ENCODE results near the gene CPT1B. TPM values are rescaled to one million over a fixed set of nuclear protein-coding genes. Genes with fewer than 3 reads are reported as not detected.

CPT1B gene
- total RNA-seq = 10 to 100 TPM in 5 of 6 experiments, 1 to 10 TPM in 1; 3.8 to 30.7 (median 13.0) TPM
- long read RNA-seq = 0 reads

DNA sequence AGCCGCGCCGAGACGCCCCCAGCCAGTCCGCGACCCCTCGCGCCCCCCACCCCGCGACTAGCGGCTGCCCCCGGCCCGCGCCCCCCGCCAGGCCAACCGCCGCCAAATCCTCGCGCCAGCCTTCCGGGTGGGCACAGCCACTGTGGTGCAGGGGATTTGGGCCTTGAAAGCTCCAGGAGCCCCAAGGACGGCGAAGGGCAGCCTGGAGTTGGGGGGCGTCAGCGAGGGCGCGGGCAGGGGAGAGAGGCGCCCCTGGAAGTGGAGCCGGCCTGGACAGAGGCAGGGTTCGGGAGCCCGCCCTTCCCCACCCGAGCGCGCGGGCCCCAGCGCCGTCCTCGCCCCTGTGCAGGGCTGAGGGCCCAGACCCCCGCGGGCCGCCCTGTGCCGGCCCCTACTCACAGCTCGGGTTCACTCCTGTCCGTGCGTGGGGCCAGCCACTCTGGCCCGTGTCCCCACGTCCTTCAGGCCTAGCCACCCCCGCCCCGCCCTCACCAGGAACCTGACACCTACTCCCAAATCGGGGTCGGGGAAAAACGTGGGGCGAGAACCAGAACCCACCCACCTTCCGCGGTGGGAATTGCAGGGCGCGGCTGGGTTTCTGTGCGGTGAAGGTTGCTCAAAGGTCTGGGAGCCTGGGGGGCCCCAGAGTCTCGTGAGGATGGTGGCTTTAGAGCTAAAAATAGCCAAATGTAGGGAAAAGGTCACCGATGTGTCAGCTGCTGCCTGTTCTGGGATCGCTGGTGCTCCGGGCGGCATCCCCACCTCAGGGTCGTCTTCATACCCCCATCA is at the start of gene CPT1B:
Gene CPT1B, minus strand, starts transcription at position 441 of the 789 bp plus-strand sequence. CDS start 512 bp downstream, outside the sequence.
- no peak for TF ChIP-seq POLR2A (IDR thresholded peaks at IDR 0.05)
- no peak for TF ChIP-seq CTCF (IDR thresholded peaks at IDR 0.05)
- Histone ChIP-seq H3K36me3 (peaks cover 0 to 4% (median 0%) of the 10 kb centered on the region in 4 donors), H3K27ac (no peak within 1 kb of the TSS), H3K4me1 (peaks cover 0 to 4% (median 0%) of the 10 kb centered on the region in 4 donors), H3K4me3 (no peak within 1 kb of the TSS), H3K9me3 (no peaks in the 10 kb centered on the region), H3K27me3 (no peaks in the 10 kb centered on the region)
- DNase-seq = no peak
- intact Hi-C loops (cut with DNase I) = no loop called here
- ATAC-seq = no peak
- 35% methylated on average over 7 of the region's 63 CpGs for WGBS (ENCODE audit: insufficient coverage, low coverage, low lambda C conversion rate, missing lambda C conversion rate)

DNA sequence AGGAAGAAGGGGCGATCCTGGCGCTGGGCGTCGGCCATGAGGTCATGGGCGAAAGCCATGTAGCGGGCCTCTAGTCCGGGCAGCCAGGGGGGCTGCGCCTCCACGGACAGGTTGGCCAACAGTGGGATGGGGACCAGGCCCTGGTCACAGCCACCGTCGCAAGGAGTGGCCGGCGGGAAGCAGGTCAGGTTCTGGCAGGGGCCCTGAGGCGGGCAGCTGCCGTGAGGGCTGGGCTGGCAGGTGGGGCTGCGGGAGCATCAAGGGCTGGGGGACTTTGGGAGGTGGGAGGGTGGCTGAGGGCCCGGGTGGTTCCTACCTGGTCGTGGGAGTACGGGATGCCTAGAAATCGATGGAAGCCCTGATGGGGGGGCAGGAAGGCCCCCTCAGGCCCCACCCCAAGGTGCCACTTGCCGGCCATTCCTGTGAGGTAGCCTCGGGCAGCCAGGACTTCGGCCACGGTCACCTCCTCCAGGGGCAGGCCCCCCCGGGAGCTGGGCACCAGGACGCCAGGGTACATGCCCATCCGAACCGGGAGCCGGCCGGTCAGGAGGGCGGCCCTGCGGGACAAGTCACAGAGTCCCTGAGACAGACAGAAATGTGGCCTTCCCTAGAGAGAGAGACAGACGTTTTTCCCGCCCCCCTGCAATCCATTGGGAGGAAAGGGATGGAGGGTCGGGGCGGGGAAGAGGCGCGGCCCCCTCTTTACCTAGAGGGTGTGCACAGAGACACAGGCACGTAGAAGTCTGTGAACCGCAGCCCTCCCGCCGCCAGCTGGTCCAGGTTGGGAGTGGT is 48.8 kb upstream of the CPT1B start:
- H3K27ac ChIP-seq = peak overlapping the region; percentile 40 to 67 (median 64)

GRCh38 chr22:50626314-50626849 is 48.2 kb upstream of the CPT1B start:
- ATAC-seq = no peak
- H3K27me3 ChIP-seq = no peaks in the 10 kb centered on the region
- no peaks in the 10 kb centered on the region for H3K9me3 ChIP-seq
- TF ChIP-seq POLR2A (IDR thresholded peaks at IDR 0.05) = no peak
- no peak overlapping the region for H3K4me3 ChIP-seq
- 92% methylated on average over 4 of the region's 12 CpGs for WGBS (ENCODE audit: insufficient coverage, low coverage, low lambda C conversion rate, missing lambda C conversion rate)
- H3K27ac ChIP-seq = no peak overlapping the region
- intact Hi-C loops (cut with DNase I) = loop anchor here in 1 of 2 donors (5.0 kb wide), 1 partner anchor 71 kb away; no protein-coding TSS in a partner anchor
- peaks cover 0 to 19% (median 5%) of the 10 kb centered on the region in 4 donors for H3K4me1 ChIP-seq
- no peaks in the 10 kb centered on the region for H3K36me3 ChIP-seq
- no peak for DNase-seq

More for the DNA sequence above, 48.8 kb upstream of the CPT1B start:
- Histone ChIP-seq H3K36me3 (no peaks in the 10 kb centered on the region), H3K27me3 (no peaks in the 10 kb centered on the region), H3K4me3 (peak overlapping the region; percentile 85 to 89 (median 87)), H3K9me3 (no peaks in the 10 kb centered on the region), H3K4me1 (peaks cover 0 to 12% (median 2%) of the 10 kb centered on the region in 4 donors)
- intact Hi-C loops (cut with DNase I) = loop anchor here in 1 of 2 donors (5.0 kb wide), 1 partner anchor 70 kb away; no protein-coding TSS in a partner anchor
- peak in 1 of 3 donors; percentile 50 for DNase-seq
- no peak for ATAC-seq
- TF ChIP-seq CTCF (IDR thresholded peaks at IDR 0.05) = no peak
- 50% methylated on average over 4 of the region's 42 CpGs for WGBS (ENCODE audit: insufficient coverage, low coverage, low lambda C conversion rate, missing lambda C conversion rate)

DNA sequence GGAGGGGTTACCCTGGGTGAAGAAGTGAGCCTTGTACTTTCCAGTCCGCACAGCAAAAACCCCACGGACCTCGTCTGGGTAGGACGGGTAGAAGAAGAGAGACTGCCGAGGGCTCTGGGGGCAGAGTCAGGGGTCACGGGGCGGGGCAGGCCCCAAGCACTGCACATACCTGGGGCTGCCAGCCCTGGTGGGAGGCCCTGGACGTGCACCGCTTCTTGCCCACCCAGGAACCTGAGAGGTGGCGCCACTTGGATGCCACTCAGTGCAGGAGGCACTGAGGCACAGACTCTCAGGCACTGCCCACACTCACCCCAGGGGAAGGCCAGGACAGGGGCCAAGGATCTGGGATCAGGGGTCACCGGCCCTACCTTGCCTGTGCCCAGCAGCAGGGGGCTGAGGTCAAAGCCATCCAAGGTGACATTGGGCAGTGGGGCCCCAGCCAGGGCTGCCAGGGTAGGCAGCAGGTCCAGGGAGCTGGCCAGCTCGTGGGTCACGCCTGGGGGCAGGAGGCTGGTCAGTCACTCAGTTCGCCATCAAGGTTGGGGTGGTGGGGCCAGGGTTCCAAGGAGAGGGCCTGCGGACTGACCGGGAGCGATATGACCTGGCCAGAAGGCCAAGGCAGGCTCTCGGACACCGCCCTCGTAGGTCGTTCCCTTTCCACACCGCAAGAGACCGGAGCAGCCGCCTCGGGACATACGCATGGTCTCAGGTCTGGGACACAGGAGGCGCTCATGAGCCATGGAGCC is 47.5 kb upstream of the CPT1B start:
- no peak for DNase-seq

More for the DNA sequence above, 47.5 kb upstream of the CPT1B start:
- no peak for ATAC-seq
- Histone ChIP-seq H3K36me3 (no peaks in the 10 kb centered on the region), H3K27ac (no peak overlapping the region), H3K9me3 (no peaks in the 10 kb centered on the region), H3K4me3 (no peak overlapping the region), H3K27me3 (no peaks in the 10 kb centered on the region), H3K4me1 (peaks cover 0 to 25% (median 6%) of the 10 kb centered on the region in 4 donors)
- intact Hi-C loops (cut with DNase I) = loop anchor here in 1 of 2 donors (5.0 kb wide), 1 partner anchor 72 kb away; no protein-coding TSS in a partner anchor
- WGBS (ENCODE audit: insufficient coverage, low coverage, low lambda C conversion rate, missing lambda C conversion rate) = no CpG with 5 or more reads among the region's 27 CpGs
- TF ChIP-seq POLR2A (IDR thresholded peaks at IDR 0.05) = no peak
- TF ChIP-seq CTCF (IDR thresholded peaks at IDR 0.05) = peak in 2 of 4 donors; percentile 15 to 16

Data from right lobe of liver (tissue), 6 donors.